ENCODE measurements around the gene MGMT. TPM values are rescaled to one million over a fixed set of nuclear protein-coding genes. Genes with fewer than 3 reads are reported as not detected.

MGMT gene
- total and polyA plus RNA-seq, 2 experiments from 2014 or later: 19.3 to 21.9 TPM

DNA sequence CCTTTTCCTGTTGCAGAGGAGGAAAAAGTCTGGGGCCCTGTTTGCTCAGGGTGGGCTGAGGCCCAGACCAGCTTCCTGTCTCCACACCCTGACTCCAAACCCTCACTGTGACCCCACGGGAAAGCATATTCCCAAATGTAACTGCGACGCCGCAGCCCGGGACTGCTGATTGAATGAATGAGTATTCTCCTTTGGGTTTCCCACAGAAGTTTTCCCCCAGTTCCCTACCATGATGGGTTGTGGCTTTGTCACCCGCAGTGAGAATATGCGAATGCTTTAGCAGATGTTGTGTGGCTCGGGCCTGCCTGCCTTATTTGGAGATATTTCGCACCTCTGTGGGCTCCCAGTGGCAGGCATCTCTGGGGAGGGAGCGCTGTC is 50.6 kb downstream of the MGMT start (continued):
- TF ChIP-seq, protein P1, sequence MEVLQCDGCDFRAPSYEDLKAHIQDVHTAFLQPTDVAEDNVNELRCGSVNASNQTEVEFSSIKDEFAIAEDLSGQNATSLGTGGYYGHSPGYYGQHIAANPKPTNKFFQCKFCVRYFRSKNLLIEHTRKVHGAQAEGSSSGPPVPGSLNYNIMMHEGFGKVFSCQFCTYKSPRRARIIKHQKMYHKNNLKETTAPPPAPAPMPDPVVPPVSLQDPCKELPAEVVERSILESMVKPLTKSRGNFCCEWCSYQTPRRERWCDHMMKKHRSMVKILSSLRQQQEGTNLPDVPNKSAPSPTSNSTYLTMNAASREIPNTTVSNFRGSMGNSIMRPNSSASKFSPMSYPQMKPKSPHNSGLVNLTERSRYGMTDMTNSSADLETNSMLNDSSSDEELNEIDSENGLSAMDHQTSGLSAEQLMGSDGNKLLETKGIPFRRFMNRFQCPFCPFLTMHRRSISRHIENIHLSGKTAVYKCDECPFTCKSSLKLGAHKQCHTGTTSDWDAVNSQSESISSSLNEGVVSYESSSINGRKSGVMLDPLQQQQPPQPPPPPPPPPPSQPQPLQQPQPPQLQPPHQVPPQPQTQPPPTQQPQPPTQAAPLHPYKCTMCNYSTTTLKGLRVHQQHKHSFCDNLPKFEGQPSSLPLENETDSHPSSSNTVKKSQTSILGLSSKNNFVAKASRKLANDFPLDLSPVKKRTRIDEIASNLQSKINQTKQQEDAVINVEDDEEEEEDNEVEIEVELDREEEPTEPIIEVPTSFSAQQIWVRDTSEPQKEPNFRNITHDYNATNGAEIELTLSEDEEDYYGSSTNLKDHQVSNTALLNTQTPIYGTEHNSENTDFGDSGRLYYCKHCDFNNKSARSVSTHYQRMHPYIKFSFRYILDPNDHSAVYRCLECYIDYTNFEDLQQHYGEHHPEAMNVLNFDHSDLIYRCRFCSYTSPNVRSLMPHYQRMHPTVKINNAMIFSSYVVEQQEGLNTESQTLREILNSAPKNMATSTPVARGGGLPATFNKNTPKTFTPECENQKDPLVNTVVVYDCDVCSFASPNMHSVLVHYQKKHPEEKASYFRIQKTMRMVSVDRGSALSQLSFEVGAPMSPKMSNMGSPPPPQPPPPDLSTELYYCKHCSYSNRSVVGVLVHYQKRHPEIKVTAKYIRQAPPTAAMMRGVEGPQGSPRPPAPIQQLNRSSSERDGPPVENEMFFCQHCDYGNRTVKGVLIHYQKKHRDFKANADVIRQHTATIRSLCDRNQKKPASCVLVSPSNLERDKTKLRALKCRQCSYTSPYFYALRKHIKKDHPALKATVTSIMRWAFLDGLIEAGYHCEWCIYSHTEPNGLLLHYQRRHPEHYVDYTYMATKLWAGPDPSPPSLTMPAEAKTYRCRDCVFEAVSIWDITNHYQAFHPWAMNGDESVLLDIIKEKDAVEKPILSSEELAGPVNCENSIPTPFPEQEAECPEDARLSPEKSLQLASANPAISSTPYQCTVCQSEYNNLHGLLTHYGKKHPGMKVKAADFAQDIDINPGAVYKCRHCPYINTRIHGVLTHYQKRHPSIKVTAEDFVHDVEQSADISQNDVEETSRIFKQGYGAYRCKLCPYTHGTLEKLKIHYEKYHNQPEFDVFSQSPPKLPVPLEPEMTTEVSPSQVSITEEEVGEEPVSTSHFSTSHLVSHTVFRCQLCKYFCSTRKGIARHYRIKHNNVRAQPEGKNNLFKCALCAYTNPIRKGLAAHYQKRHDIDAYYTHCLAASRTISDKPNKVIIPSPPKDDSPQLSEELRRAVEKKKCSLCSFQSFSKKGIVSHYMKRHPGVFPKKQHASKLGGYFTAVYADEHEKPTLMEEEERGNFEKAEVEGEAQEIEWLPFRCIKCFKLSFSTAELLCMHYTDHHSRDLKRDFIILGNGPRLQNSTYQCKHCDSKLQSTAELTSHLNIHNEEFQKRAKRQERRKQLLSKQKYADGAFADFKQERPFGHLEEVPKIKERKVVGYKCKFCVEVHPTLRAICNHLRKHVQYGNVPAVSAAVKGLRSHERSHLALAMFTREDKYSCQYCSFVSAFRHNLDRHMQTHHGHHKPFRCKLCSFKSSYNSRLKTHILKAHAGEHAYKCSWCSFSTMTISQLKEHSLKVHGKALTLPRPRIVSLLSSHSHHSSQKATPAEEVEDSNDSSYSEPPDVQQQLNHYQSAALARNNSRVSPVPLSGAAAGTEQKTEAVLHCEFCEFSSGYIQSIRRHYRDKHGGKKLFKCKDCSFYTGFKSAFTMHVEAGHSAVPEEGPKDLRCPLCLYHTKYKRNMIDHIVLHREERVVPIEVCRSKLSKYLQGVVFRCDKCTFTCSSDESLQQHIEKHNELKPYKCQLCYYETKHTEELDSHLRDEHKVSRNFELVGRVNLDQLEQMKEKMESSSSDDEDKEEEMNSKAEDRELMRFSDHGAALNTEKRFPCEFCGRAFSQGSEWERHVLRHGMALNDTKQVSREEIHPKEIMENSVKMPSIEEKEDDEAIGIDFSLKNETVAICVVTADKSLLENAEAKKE (CRISPR knock-in tag; IDR thresholded peaks at IDR 0.05): no peak
- TF ChIP-seq, protein P2, sequence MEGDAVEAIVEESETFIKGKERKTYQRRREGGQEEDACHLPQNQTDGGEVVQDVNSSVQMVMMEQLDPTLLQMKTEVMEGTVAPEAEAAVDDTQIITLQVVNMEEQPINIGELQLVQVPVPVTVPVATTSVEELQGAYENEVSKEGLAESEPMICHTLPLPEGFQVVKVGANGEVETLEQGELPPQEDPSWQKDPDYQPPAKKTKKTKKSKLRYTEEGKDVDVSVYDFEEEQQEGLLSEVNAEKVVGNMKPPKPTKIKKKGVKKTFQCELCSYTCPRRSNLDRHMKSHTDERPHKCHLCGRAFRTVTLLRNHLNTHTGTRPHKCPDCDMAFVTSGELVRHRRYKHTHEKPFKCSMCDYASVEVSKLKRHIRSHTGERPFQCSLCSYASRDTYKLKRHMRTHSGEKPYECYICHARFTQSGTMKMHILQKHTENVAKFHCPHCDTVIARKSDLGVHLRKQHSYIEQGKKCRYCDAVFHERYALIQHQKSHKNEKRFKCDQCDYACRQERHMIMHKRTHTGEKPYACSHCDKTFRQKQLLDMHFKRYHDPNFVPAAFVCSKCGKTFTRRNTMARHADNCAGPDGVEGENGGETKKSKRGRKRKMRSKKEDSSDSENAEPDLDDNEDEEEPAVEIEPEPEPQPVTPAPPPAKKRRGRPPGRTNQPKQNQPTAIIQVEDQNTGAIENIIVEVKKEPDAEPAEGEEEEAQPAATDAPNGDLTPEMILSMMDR (conservative IDR thresholded peaks at IDR 0.05; ENCODE audit: low read depth in 2 of 2): no peak
- no peak for TF ChIP-seq EZH2phosphoT487 (IDR thresholded peaks at IDR 0.05; ENCODE audit: unreplicated experiment)
- TF ChIP-seq ZNF331 (CRISPR knock-in tag; IDR thresholded peaks at IDR 0.05; ENCODE audit: low read depth): no peak
- no peak for TF ChIP-seq JUNB (IDR thresholded peaks at IDR 0.05; ENCODE audit: unreplicated experiment)
- no peak for TF ChIP-seq EZH2 (IDR thresholded peaks at IDR 0.05; ENCODE audit: low read depth, unreplicated experiment)
- no peak for TF ChIP-seq STAT1 (IDR thresholded peaks at IDR 0.05; ENCODE audit: unreplicated experiment)
- no peak for TF ChIP-seq NANOG (IDR thresholded peaks at IDR 0.05; ENCODE audit: borderline replicate concordance)
- no peak for TF ChIP-seq ZNF114 (CRISPR knock-in tag; IDR thresholded peaks at IDR 0.05)
- TF ChIP-seq, protein P3, sequence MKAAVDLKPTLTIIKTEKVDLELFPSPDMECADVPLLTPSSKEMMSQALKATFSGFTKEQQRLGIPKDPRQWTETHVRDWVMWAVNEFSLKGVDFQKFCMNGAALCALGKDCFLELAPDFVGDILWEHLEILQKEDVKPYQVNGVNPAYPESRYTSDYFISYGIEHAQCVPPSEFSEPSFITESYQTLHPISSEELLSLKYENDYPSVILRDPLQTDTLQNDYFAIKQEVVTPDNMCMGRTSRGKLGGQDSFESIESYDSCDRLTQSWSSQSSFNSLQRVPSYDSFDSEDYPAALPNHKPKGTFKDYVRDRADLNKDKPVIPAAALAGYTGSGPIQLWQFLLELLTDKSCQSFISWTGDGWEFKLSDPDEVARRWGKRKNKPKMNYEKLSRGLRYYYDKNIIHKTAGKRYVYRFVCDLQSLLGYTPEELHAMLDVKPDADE (IDR thresholded peaks at IDR 0.05): no peak
- TF ChIP-seq CREB1 (CRISPR knock-in tag; IDR thresholded peaks at IDR 0.05; ENCODE audit: low read depth): no peak
